Thoracic aorta (tissue), 2 donors: ENCODE data around the gene PREPL. TPM values are rescaled to one million over a fixed set of nuclear protein-coding genes. Genes with fewer than 3 reads are reported as not detected.
A peak's percentile ranks its signal among the peaks of the same experiment; 100 is the strongest.

ENCODE experiments used
- ATAC-seq: fragments of 150-250 bp; one replicate; pipeline ENCODE4 v1.8.0; 2017; ENCODE audit warnings: low read depth; ENCODE audit not compliant: insufficient number of reproducible peaks, low FRiP score
- DNase-seq: peaks from one replicate; pipeline ENCODE4 v3.0.0-alpha.2; 2020; ENCODE audit warnings: low spot score
- H3K27ac ChIP-seq, 2 donors: fragments of 200-600 bp; sonication (generic); 1 replicate in 1 of 2; 2 replicates in 1 of 2; pipeline ENCODE4 v1.5.1; 2016; ENCODE audit warnings: mild to moderate bottlenecking in 2 of 2, moderate library complexity in 2 of 2
- H3K27me3 ChIP-seq: fragments of 200-600 bp; sonication (generic); replicated peaks from 2 replicates; pipeline ENCODE4 v1.6.0; 2016; ENCODE audit warnings: mild to moderate bottlenecking; ENCODE audit not compliant: insufficient read depth
- H3K36me3 ChIP-seq: fragments of 200-600 bp; sonication (generic); one replicate; pipeline ENCODE4 v1.5.1; 2016
- H3K4me1 ChIP-seq, 2 donors: fragments of 200-600 bp; sonication (generic); 1 replicate in 1 of 2; 2 replicates in 1 of 2; pipeline versions ENCODE4 v1.5.1 to v1.6.0; 2016; ENCODE audit warnings: low read depth in 2 of 2, mild to moderate bottlenecking in 1 of 2; ENCODE audit not compliant: control insufficient read depth in 1 of 2
- H3K4me3 ChIP-seq: fragments of 200-600 bp; sonication (generic); 2 replicates; pipeline ENCODE4 v1.5.1; 2016; ENCODE audit warnings: mild to moderate bottlenecking
- H3K9me3 ChIP-seq: fragments of 200-600 bp; sonication (generic); 2 replicates; pipeline ENCODE4 v1.5.1; 2016
- CTCF ChIP-seq: fragments of 200-600 bp; sonication (generic); IDR thresholded peaks from one replicate; pipeline ENCODE4 v1.5.1; 2019; ENCODE audit warnings: antibody characterized with exemption
- total RNA-seq, 2 donors: library from RNA; depleted of rRNA; stranded (reverse); fragments of >200 nt; gene quantifications; one replicate each; pipeline versions ENCODE4 v1.1.0 to v1.2.3, GENCODE V29; 2016

PREPL gene
- 10 to 100 TPM; 56.0 to 65.2 TPM for total RNA-seq

- Histone ChIP-seq H3K27me3 (no peaks in the 10 kb centered on the region), H3K27ac (peak within 1 kb of the TSS; percentile 98 to 99), H3K36me3 (no peaks in the 10 kb centered on the region), H3K9me3 (no peaks in the 10 kb centered on the region), H3K4me3 (peak within 1 kb of the TSS; percentile 92), H3K4me1 (peaks cover 30 to 45% of the 10 kb centered on the region in 2 donors)
- ATAC-seq: peak; percentile 91
- TF ChIP-seq CTCF: no peak
- peak; percentile 93 for DNase-seq
Measured at GRCh38 chr2:44361330-44362206, at the start of gene PREPL, which contains the start of gene CAMKMT. TSS of gene PREPL (minus strand) at chr2:44361494. CDS start at chr2:44346342, 15,152 bp downstream. TSS of gene CAMKMT (plus strand) at chr2:44361947.

- TF ChIP-seq CTCF: no peak
- Histone ChIP-seq H3K9me3 (no peaks in the 10 kb centered on the region), H3K36me3 (no peaks in the 10 kb centered on the region), H3K4me1 (peaks cover 7 to 11% of the 10 kb centered on the region in 2 donors), H3K27me3 (no peaks in the 10 kb centered on the region), H3K4me3 (peak overlapping the region; percentile 59), H3K27ac (no peak overlapping the region)
- ATAC-seq (no peak), DNase-seq (no peak)
Measured at GRCh38 chr2:44398243-44398897, 37.1 kb upstream of the PREPL start.

GRCh38 chr2:44397447-44398175 is 36.3 kb upstream of the PREPL start:
- ATAC-seq (no peak), DNase-seq (no peak)
- H3K36me3 ChIP-seq: no peaks in the 10 kb centered on the region
- no peak for TF ChIP-seq CTCF
- no peaks in the 10 kb centered on the region for H3K9me3 ChIP-seq
- no peak overlapping the region for H3K27ac ChIP-seq
- peaks cover 7 to 11% of the 10 kb centered on the region in 2 donors for H3K4me1 ChIP-seq
- no peaks in the 10 kb centered on the region for H3K27me3 ChIP-seq
- peak overlapping the region; percentile 59 for H3K4me3 ChIP-seq

GRCh38 chr2:44392338-44392943 is 31.1 kb upstream of the PREPL start:
- Histone ChIP-seq H3K36me3 (no peaks in the 10 kb centered on the region), H3K27me3 (no peaks in the 10 kb centered on the region), H3K9me3 (no peaks in the 10 kb centered on the region), H3K4me3 (no peak overlapping the region), H3K27ac (no peak overlapping the region), H3K4me1 (peaks cover 0 to 9% of the 10 kb centered on the region in 2 donors)
- DNase-seq (no peak), ATAC-seq (no peak)
- TF ChIP-seq CTCF: peak; percentile 45
